Measurements from ENCODE around the gene MYL10.

Gene MYL10

DNA sequence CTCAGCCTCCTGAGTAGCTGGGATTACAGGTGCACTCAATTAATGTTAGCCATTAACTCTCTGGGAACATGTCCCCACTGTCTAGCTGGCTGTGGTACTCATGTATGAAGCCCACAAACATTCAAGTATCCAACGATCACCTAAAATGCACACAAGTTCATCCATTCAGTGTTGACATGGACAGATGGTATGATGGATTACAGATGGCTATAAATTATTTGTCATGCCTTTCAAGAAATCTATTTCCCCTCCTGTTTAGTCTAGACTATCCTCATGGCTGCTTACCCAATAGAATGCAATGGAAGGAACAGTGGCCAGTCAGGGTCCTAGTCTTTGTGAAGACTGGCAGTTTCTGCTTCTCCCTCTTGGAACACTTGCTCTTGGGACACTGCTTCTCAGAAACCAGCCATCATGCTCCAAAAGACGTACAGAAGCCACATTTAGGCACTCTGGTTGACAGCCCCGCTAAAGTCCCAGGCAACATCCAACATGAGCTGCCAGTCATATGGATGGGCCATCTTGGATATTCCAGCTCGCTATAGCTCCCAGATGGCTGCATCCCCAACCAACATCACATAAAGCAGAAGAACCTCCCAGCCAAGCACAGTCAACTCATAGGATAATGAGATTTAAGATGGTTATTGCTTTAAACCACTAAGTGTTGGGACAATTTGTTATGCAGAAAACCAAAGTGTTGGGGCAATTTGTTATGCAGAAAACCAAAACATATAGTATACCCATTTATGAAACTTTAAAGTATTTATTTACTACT is 33.1 kb downstream of the MYL10 start:
- DNase-seq = no peak

DNA sequence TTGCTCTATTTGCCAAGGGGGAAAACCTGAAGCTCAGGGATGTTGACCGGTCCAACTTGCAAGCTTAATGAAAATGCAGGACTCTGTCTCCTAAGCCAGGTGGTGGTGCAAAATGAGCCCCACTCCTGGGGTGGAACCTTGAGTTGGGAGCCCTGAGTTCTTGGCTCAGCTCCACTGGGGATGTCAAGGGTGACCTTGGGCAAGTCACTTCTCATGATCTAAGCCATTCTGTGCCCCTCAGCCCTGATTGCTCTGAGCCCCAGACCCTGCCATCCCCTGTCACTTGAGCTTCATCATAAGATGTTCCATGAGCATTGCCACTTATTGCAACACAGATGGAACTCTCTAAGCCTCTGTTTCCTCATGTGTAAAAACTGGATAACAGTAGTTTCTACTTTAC is 33.9 kb downstream of the MYL10 start:
- no peak for DNase-seq

DNA sequence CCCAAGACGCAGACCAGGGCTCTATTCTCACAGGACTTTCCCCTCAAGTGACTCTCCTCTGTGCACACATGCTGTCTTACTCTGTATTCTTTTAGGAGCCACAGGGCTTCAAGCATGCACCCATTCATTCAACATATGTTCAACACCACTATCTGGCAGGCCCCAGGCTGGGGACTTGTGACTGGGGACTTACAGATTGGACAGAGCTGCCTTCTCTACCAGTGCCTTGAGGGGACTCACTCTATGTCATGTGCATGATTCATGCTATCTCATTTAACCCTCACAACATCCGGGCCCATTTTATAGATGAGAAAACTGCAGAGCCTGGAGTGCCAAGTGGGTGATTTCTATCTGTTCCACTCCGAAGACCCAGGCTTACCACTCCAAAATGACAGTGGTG is 34.3 kb downstream of the MYL10 start:
- no peak for DNase-seq

DNA sequence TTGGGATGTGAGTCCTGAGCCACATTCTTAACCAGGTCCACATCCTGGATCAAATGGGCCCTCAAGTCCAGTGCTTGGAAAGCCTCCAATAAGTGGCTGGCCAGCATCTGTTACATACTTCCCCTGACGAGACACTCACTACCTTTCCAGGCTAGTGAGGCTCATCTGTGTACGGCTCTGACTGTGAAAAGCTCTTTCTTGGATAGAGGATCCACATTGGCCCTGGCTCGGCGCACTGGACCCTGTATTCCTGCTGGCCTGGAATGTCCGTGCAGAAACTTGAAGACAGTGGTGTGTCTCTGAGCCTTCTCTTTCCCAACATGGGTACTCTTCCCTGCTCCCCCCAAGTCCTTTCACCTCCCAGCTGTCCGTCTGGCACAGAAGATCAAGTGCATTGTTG is 35.5 kb downstream of the MYL10 start:
- DNase-seq = no peak

DNA sequence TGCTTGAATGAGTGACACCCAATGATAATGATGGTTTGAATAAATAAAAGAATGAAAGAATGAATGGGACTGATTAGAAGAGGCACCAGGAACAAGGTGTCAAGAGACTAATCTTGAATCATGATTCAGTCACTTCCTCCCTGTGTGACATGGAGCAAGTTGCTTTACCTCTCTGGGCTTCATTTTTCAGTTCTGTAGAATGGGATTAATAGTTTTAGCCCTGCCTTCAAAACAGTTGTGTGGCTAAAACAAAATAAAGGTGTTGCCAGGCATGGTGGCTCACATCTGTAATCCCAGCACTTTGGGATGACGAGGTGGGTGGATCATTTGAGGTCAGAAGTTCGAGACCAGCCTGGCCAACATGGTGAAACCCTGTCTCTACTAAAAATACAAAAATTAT is 37.6 kb downstream of the MYL10 start:
- no peak for DNase-seq

DNA sequence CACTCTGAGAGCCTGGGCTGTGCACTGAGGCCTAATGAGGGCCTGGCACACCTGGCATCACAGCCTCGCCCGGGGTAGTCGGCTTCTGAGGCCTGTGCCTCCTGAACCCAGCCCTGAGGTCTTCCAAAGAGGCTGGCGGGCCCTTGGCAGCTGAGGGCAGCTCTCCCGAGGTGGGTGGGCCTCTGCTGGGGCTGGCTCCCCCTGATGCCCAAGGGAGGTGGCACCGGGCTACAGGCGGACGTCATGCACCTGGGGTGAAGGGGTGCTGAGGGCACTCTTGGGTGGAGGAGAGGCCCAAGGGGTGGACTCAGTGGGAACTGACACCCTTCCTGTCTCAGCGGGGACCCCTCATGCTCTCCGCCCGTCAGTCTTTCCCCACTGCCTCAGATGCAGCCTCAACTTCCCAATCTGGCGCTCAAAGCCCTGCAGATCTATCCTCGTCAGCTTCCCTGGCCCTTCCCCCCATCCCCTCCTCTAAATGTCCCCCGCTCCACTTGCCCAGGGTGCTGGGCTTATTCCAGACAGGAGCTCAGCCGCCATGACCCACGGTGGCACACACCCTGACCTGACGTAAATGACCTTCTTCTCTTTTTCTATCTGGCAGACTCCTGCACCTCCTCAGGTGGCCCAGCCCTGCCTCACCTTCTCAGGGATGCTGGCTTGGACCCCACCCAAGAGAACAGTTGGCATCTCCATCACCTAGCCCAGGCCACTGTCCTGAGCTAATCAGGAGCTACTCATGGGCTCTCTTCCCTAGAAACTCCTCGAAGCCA is 38.2 kb downstream of the MYL10 start:
- no peak for DNase-seq

DNA sequence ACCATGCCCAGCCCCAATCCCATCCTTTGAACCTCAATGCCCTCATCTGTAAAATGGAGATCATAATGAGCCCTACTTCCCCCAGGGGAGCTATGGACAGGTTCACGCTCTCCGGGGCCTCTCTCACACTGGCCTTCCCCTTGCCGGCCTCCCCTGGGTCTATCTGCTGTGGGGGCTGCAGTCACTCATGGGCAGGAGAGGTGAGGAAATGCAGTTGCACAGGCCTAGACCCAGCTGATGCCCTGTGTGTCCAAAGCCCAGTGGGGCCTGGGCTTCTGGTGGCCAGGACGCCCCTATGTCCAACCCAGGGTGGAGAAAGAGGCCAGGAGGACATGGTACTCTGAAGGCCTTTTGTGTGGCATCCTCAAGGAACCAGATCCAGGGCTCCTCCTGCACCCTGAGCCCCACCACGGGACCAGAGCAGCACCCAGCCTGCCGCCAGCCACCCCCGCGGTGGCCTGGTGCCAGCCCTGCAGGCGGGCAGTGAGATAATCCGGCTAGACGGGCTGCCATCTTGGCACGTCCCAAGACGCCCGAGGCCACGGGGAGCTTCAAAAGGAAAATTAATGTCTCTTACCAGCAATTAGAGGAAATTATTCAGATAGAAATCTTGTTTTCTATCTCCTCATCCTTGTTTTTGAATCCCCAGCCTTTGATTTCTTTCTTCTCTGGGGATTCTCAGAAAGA is 39.0 kb downstream of the MYL10 start:
- DNase-seq = no peak

DNA sequence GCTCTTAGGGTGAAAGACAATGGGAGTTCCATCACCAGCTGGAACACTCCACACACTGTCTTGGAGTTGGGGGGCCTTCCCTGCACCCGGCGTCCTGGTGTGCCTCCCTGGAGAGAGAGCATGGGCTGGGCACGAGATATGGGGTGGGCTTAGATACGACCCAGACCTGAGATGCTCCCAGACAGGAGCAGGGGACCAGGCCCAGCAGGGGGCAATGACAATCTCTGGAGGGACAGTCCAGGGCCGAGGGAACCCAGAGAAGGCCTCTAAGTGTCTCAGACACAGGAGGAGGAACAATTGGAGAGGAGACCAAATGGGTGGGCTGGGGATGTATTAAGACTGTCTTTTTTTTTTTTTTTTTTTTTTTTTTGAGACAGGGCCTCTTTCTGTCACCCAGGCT is 40.0 kb downstream of the MYL10 start:
- no peak for DNase-seq

DNA sequence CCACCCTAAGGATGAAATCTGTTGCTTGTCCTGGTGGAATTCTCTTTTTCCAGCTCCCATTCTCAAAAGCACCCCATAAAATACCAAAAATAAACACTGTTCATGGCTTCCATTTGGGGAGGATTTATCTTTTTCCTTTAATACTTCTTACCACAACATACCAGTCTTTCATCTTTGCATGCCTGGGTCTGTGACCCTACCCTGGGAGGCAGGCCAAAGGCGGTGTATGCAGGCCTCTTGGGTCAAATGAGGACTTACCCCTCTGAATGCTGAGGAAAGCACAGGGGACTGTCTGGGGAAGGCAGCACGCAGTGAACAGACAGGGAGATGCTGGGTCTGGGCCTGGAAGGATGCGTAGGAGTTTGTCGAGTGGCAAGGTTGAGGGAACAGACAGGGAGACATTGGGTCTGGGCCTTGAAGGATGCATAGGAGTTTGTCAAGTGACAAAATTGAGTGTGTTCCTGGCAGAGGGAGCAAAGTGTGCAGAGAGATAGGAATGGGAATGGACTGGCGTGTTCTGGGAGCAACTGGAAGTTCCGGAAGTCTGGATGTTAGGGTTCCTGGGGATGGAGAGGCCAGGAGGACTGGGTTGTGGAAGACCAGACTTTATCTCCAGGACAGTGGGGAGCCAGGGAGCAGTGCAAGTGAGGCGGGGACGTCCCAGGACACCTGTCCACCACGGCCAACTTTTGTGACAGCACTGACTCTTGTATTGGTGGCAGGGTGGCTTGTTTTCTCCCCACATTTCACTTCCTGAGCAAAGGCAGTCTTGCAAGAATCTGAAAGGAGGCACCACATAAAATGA is 40.8 kb downstream of the MYL10 start:
- no peak for DNase-seq

DNA sequence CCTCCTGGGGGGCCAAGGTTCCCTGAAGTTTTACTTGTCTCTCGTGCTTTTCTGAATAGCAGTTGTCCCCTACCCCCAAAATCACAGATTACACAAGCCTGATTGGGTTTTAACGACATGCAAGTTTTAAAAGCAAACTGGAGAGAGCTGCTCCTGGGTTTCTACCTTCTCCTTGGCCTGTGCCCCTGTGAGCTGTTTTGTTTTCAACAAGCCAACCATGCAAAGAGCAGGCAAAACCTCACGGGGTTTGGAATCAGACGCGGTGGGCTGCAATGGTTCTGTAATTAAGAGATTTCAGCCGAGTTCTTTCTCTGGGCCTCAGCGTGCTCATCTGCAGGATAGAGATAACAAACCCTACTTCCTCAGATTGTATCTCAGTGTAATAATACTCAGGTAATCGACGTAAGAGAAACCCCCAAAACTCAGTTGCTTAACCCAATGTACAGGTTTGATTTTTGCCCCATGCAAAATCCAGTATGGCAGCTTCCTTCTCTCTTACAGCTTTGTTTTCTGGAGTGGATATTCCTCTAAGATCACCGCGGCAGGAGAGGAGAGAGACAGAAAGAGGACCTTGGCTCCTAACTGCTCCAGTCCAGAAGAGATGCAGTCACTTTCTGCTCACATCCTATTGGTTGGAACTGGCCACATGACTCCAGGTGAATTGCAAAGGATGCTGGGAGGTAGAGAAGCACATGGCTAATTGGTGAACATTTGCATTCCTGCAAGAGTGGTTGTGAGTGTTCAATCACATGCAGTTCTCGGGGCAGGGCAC is 42.0 kb downstream of the MYL10 start:
- DNase-seq = no peak

DNA sequence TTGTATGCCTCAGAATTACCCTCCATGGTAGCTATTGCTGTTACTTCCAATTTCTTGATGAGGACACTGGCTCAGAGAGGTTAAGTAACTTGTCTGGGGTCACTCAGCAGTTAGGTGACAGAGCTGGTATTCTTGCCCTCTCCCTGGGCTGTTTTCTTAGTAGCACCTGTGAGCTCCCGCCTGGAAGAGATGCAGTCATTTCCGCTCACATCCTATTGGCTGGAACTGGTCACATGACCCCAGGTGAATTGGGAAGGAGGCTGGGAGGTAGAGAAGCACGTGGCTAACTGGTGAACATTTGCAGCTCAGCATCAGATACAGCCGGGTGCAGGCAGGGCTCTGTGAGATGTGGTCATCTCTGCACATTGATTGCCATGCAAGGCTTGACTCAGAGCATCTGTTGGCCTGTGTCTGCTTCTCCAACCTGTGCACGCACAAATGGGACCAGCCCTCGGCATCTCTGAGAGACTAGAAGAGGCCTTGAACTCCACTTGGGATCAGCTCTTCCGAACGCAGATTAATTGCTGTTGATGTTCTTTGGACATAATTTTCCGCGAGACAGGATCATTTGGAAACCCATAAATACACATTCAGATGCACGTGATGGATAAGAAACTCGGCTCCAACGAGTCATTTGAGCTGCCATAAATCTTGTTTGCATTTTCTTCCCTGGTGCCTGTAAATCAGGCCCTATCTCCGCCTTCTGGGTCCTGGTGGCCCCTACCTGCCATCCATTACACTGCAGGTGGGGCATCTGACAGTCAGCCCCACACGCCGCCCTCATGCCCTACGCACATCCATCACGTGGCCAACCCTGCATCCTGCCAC is 42.8 kb downstream of the MYL10 start:
- DNase-seq = no peak

DNA sequence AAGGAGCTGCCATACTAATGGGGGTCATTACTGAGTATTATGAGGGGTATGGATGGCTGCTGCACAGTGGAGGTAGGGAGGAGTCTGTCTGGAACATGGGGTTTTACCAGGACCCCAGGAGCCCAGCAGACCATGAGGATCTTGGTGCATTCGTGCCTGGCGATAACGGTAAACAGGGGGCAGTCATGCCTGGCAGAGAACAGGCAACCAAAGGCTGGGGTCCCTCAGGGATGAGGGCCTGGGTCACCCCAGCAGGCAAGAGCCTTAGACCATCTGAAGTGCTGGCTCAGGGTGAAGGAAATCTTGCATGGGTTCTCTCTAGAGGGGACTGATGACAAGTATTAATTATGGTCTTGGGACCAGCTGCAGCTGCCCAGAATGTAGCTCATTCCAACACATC is 46.1 kb downstream of the MYL10 start:
- DNase-seq = no peak

DNA sequence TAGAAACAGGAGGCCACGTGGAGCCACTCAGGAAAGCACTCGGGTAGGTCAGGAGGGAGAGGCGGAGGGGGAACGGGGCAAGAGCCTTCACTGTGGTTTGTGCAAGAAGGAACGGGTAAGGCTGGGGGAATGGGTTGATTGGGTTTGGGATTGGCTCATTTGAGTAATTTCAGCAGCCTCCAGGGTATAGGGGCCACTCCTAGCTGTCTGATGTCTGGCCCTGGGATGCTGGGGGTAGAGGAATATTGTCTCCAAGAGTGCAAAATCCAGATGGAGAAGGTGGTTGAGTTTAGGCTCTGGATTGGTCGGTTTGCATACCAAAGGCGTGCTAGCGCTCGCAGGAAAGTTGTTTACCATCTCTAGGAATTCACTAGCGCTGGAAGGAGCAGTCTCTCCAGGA is 47.2 kb downstream of the MYL10 start:
- no peak for DNase-seq

DNA sequence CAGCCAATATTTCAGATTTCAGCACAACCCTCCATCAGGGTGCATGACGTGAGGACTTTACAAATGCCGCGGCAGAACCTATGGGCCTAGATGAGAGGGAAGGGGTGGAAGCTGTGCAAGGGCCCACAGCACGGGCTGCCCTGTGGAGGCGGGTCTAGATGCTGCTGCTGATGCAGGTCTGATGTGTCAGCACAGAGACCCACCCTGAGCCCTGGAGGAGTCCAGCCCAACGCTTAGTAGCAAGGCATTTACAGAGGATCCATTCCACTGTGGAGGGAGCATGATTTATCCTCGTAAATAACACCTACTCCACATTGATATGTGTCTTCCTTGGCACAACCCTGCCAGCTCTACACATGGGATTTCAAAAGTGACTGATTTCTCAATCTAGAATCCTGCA is 48.5 kb downstream of the MYL10 start:
- no peak for DNase-seq

DNA sequence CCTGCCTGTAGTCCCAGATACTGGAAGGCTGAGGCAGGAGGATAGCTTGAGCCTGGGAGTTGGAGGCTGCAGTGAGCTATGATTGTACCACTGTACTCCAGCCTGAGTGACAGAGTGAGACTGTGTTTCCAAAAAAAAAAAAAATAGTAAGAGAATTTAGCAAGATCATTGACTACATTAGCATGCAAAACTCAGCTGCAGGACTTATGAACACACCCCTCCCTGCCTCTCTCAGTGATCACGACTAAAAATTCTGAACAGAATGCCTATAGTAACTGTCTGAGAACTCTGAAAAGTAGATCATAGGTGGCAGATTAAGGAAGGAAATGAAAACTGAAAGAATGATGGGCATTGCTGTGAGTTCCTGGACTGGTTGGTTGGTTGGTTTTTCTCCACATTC is 50.5 kb downstream of the MYL10 start:
- no peak for DNase-seq

DNA sequence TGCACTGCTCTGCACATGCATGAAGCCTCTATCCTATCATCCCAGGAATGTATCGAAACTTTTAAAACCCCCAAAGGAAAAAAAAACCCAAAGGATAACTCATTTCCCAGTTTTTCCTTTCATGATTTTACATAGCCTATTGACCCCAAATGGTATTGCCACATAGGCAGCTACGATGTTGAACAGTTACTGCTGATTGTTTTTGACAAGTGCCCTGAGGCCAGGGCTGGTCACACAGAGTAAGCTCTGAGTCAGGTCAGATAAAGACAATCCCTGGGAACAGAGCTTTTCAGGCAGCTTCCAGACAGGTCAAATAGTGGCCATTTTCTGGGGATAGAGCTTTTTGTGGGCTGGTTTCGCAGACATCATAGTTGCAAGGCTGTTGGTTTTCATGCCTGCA is 52.1 kb downstream of the MYL10 start:
- DNase-seq = no peak

DNA sequence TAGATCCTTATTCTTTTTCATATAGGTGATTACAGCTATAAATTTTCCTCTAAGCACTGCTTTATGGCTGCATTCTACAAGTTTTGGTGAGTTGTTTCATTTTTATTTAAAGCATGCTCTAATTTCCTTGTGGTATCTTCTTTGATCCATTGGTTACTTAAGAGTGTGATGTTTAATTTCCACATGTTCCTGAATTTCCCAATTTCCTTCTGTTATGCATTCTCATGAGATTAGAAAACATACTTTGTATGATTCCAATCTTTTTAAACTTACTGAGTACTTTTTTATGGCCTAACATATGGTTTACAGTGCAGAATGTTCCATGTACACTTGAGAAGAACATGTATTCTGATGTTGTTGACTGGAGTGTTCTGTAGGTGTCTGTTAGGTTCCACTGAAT is 53.4 kb downstream of the MYL10 start:
- no peak for DNase-seq

DNA sequence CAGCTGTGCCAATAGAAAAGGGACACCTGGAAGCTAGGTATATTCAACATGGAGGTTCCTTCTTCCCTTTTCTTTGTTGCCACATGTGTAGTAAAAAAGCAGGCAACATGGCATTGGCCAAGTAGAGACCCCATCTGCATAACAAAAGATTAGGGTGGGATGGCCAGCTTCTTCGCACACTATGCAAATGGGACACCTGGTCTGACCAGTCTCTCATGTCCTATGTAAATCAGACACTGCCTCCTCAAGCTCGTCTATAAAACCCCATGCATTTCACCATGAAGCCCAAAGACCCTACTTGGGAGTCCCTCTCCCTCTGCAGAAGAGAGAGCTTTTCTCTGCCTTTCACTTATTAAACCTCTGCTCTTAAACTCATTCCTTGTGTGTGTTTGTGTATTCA is 53.9 kb downstream of the MYL10 start:
- DNase-seq = no peak

DNA sequence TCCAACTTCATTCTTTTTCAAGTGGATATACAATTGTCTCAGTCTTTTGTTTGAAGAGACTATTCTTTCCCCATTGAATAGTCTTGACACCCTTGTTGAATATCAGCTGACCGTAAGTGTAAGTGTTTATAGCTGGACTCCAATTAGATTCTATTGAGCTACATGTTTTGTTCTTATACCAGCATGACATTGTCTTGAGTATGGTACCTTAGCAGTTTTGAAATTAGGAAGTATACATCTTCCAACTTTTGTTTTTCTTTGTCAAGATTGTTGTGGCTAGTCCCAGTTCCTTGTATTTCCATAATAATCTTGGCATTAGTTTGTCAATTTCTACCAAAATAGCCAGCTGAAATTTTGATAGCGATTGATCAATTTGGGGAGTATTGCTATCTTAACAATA is 56.9 kb downstream of the MYL10 start:
- DNase-seq = no peak

DNA sequence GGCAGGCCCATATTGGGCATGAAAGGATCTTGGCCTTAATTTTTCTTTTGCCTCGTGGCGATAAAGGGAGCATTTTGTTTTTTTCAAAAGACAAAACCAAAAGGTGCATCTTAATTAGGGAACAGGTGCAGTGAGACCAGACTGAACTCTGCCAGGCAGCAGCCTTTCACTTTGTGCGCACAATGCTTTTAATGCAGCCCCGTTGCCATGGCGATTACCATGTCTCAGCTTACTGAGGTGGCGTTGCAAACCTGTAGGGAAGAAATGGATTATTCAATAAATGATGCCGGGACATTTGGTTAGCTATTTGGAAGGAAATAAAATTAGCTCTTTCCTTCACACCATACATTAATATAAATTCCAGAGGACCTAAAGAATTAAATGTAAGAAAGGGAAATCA is 61.9 kb downstream of the MYL10 start:
- no peak for DNase-seq

DNA sequence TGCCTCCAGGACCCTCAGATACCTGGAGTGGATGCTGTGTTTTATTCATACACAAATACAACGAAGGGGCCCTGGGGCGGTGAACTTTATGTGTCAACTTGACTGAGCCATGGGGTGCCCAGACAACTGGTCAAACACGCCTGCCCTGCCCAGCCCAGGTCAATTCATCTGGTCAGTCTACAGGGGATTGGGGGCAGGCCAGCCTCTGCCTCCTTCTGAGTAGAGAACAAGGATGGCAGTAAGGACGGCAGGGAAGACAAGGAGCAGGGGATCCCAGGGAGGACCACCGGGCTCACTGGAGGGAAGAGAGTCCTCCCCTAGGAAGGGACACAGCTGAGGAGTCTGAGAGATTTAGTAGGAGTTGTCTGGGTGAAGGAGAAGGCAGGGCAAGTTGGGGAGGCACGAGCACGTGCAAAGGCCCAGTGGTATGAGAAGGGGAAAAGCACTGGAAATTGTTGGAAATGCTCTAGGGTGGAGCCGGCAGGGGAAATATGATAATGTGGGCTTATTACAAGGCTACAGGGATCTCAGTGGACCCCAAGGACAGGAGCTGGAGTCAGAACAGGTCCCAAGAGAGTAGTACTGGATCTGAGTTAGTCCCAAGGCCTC is 63.4 kb downstream of the MYL10 start:
- DNase-seq = no peak
